Fibroblast of skin of back (primary cell): ENCODE measurements around the gene HSF2. TPM values are rescaled to one million over a fixed set of nuclear protein-coding genes. Genes with fewer than 3 reads are reported as not detected.

Experiments
- DNase-seq: peaks from one replicate; pipeline ENCODE4 v3.0.0-alpha.2; 2013
- polyA plus RNA-seq, 2 experiments: library from polyadenylated mRNA; unstranded; fragments of 120-200 nt; gene quantifications; one replicate each; pipeline ENCODE4 v1.2.1, GENCODE V29; 2013; ENCODE audit not compliant: insufficient read length in 2 of 2

HSF2 gene
- 11.8 TPM for polyA plus RNA-seq (2013, experiment 1 of 2; ENCODE audit: insufficient read length)
- polyA plus RNA-seq (2013, experiment 2 of 2; ENCODE audit: insufficient read length) = 11.9 TPM

GRCh38 chr6:122399348-122400120, at the start of gene HSF2:
Gene HSF2 (plus strand): TSS chr6:122399652. CDS start chr6:122399738, 86 bp downstream.
- peak; percentile 99 for DNase-seq

GRCh38 chr6:122352981-122353664, 46.3 kb upstream of the HSF2 start:
- DNase-seq = no peak

DNA sequence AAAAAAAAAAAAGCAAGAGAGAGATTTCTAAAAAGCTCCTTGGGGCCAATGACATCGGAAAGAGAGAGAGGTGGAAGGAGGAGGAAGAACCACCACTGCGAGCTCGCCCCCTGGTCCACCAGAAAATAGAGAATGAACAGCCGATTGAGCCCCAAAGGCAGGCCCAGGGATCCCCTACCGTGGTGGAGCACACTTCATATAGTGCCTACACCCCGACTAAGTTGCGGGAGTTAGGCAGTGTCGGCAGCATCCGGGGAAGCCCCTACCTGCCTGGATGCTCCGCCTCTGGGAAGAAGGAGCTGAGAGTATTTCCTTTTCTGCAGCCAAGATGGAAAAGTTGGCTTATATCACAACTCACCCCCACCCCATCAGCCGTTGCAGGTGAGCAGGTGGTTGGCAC, 38.6 kb upstream of the HSF2 start:
- DNase-seq = no peak

GRCh38 chr6:122361314-122361979, 38.0 kb upstream of the HSF2 start:
- no peak for DNase-seq

DNA sequence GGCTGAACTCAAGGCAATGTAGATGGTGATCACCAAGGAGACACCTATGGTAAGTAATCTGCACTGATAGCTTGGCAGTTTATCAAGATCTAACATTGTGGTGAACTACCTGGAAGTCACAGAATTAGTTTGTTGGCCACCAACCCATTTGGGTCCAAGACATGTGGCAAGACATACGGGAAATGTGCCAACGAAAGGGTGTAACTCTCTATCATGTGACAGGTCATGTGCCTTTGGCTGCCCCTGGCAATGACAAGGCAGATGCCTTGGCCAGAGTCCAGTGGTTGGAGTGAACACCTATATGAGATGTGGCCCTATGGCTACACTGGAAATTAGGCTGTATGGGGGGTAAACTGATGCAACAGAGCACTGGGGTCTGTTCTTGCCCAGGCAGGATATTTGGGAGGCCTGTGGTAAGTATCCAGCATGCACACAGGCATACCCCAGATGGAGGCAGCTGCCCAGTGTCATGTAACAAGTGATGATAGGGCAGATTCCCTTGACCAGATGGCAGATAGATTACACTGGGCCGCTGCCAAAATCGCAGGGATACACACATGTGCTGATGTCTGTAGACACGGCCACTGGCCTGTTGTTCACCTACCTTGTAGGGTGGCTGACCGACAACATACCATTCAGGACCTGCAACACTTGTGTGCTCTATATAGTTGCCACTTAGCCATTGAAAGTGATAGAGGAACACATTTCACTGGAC, 35.5 kb upstream of the HSF2 start:
- no peak for DNase-seq

- DNase-seq = no peak
Measured at GRCh38 chr6:122365775-122366403, 33.6 kb upstream of the HSF2 start.

GRCh38 chr6:122367171-122367570, 32.3 kb upstream of the HSF2 start:
- DNase-seq = no peak

DNA sequence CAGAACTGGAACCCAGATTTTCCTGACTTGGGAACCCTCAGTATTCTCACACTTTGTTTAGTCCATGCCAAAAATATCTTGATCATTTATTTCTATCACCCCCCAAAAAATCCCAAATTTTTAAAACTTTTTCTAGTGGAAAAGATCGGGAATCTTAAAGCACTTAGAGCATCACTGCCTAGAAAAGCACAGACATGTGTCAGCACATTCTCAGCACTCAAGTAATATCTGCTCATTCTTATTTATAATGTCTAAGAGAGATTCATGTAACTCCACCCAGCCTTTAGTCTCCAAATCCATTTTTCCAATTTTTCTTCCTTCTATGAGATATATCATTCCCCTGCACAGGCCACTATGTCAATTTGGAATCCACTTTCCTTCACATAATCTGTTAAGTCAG, 29.9 kb upstream of the HSF2 start:
- DNase-seq = no peak

DNA sequence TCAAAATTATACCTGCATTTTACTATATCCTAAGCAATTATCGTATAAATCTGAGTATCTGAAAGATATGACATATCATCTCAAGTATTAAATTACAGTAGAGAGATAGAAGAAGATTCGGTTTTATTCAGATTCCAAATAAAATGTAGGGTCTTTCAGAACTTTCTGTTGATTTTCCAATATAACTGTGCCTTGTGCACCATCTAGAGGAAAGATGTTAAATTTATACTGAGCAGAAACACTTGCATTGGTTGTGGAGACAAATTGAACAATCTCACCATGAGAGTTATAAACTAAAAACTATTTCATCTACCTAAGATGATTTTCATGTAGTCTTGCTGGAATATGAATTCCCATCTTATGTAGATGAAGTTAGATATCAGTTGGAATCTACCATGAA, 26.8 kb upstream of the HSF2 start:
- no peak for DNase-seq

GRCh38 chr6:122374307-122374706, 25.1 kb upstream of the HSF2 start:
- no peak for DNase-seq

DNA sequence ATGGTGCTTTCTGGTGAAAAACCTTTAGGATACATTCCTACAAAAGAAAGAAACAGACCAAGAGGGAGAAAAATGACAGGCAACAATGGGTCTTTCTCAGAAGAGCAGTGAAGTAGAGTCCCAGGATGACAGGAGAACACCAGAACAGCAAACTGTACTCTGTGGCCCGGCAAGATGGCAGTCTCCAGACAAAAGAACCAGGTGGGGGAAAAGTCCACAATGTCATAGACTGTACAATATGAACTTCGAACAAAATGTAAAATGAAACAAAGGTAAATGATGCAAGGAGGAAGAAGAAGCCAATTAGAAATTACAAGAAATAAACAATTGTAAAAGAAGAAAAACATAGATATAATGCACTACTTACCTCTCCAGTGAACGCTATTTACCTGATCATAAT, 23.2 kb upstream of the HSF2 start:
- DNase-seq = no peak

- peak; percentile 69 for DNase-seq
Measured at GRCh38 chr6:122381494-122382265, 17.8 kb upstream of the HSF2 start.

DNA sequence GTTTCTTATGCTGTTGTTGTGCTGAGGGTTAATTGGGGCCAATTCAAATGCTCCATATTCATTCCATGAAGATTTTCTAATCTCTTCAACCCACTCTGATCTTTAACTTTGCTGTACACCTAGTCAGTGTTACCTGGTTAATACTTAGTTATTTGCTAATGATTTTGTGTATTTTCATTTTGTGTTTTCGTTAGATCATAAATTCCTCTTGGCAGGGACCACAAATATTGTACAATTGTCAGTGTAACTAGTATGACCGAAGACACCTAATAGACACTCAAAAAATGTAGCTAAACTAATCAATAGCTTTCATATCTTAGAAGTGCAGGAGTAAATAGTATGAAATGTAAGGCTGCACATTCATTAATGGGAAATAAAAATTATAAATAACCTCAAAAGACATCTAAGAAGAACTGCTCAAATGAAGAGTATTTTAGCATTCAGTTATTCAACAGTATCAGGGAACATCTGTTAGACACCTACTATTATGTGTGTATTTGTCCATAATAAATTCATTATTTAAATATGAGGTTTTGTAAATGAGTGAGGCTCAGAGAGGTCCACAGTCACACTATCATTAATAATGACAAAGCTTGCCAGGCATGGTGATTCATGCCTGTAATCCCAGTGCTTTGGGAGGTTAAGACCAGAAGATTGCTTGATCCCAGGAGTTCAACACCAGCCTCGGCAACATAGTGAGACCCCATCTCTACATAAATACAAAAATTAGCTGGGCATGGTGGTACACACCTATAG, 13.4 kb upstream of the HSF2 start:
- no peak for DNase-seq

DNA sequence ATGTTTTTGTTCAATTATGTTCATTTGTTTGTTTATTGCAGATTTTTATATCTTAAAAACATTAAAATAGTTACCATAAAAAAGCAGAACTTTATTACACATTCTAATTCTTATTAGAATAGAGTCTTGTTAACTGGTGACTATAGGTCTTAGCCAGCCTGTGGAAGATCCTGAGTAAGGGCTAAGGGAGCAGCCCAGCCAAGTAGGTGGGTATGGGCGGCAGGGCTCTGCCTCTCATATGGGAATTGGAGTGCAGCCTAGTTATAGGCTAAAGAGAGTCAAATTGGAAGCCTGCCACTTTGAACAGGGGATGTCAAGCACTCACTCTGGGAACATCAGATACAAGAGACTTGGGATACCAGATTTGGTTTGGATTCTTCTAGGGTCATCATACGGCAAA, 10.5 kb upstream of the HSF2 start:
- no peak for DNase-seq

- no peak for DNase-seq
Measured at GRCh38 chr6:122389704-122390372, 9.6 kb upstream of the HSF2 start.

DNA sequence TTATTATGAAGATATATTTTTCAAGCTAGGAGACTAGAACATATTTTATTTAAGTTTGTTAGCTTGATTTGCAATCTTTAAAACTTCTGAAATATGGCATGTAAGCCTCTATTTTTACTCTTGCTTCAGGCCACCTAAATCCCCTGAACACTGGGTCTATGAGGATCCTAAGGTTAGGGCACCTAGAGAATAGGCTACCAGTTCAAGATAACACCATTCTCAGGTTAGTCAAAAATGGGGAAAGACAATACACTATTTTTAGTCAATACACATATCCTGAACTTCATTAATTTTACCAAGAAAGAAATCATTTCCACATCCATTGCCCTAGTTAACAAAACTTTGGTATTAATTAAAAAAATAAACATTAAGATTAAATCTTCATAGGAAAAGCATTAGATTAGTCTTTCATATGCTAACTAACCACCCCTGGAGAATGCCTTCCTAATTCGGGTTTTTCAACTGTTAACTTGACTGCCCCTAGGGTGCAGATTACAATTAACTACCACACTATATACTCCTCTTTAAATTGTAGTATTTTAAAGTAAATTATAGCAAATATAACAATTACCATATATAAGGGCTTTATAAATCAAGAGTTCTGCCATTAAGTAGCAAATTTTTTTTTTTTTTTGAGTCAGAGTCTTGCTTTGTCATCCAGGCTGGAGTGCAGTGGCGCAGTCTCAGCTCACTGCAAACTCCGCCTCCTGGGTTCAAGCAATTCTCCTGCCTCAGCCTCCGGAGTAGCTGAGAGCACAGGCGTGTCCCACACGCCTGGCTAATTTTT, 6.7 kb upstream of the HSF2 start:
- no peak for DNase-seq

- no peak for DNase-seq
Measured at GRCh38 chr6:122393351-122393896, 6.0 kb upstream of the HSF2 start.

DNA sequence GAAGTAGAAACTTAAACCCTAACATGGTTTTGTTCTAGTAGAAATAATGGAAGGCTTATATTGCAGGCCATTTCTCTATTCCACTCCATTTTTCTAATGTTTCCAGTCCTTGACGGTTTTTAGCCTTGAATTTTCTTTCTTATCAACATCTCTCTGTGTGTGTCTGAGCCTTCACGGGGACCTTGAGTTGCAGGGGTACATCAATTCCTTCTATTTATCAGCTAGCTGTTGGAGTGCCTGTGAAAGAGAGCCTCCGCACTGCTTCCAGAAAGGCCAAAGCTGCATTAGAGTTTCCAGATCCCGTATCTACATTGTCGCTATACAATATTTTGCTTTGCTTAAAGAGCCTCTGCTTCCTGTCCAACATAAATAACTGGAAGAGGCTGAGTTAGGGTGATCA, 5.4 kb upstream of the HSF2 start:
- DNase-seq = no peak

- DNase-seq = no peak
Measured at GRCh38 chr6:122399055-122399347, 451 bp upstream of the HSF2 start.
